SKM-1 (cell line): ENCODE data around the gene METTL8.
"Not testable (repeated sequence)": the region's sequence is repeated elsewhere in the genome, so short reads cannot be mapped to it uniquely, and the experiment has no call there.

Experiments
- DNase-seq: peaks from one replicate; lab custom pipeline; 2025; ENCODE audit not compliant: unreplicated experiment; lab: John Stamatoyannopoulos, UW

Gene METTL8

DNA sequence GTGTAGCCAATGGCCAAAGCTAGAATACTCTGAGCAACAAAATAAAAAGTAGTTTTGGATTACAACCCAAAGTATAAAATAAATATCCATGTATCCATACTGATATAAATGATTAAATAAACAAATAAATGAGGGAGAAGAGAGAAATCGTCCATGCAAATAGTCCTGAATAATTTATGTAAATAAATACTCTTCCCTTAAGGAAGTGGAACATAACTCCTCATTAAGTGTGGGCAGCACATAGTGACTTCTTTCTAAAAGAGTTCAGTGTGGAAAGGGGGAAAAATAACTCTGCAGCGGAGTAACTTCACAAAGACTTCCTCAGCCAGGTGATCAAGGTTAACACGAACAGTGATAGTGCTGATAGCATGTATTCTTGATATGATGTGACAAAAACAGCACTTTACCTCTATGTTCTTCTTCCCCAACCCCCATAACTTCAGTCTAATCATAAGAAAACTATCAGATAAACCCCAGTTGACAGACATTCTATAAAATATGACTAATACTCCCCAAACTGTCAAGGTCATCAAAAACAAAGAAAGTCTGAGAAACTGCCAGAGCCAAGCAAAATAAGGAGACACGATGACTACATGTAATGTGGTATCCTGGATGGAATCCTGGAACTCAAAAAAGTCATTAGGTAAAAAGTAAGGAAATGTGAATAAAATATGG is 30.7 kb downstream of the METTL8 start:
- DNase-seq, result no peak

DNA sequence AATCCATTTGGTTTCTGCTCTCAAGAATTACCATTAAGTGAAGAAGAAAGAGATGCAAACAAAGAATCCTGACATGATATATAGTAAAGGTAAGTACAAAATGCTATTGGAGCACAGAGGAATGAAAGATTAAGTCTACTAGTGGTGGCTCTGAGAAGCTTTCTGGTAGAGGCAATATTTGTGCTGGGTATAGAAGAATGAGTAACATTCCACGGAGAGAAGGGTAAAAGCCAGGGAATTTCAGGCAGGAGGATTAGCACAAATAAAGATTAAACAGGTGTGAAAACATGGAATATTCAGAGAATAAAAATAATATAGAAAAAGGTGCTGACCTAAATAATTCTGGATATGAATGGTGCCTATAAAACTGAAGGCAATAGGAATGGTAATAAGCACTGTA is 31.8 kb downstream of the METTL8 start:
- DNase-seq, result no peak

DNA sequence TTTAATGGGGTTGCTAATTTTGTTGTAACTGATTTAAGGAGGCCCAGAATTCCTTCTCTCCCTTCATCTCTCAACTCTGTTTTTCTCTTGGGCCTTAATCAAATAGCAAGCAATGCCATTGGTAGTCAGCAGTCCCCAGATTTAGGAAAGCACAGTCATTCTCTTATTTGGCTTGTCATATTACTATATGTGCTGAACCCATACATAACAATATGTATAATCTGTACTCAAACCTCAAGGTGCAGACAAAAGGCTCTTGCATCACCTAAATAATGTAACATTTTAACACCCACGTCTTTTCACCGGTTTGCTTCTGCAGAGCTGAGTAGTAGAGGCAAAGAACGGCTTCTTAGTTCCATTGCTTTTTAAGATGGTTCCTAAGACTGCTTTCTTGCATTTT is 33.4 kb downstream of the METTL8 start:
- no peak for DNase-seq

DNA sequence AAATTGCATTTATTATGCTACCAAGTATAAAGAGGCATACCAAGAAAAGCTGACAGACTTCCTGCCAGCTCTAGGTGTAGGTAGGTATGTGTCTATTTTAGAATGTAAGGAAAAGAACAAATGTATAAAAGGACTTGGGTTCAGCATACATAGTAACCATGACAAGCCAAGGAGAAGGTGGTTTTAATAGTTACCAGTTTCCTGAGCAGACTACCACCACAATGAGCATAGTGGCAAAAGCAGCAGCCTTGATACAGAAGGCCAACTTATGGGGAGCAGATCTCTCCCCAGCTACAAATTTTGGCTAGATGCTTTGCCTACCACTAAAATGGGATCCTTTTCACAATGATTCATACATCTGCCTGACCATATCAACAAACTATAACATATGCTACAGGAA is 34.5 kb downstream of the METTL8 start:
- no peak for DNase-seq

DNA sequence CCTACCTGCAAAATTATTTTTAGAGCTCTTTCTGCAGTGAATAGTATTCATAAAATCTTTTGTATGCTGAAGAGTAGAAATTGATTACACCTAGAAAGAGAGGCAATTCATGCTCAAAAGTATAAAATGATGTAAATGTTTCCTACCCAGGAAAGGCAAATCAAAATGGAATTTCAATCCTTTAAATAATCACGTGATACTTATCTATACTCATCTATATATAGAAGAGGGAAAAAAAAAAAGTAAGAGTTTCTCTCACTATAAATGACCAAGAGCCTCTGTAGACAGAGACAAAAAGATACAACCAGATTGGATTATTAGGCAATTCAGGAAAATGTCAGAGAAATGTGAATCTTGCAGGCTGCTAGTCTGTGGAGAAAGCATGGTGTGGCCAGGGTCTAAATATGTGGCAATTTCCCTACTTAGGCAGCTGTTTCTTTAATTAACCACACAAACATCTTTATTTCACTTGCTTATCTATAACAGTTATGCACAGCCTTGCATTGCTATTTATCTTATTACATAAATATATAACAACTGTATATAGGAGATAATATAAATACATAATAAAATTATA is 39.5 kb downstream of the METTL8 start:
- no peak for DNase-seq

DNA sequence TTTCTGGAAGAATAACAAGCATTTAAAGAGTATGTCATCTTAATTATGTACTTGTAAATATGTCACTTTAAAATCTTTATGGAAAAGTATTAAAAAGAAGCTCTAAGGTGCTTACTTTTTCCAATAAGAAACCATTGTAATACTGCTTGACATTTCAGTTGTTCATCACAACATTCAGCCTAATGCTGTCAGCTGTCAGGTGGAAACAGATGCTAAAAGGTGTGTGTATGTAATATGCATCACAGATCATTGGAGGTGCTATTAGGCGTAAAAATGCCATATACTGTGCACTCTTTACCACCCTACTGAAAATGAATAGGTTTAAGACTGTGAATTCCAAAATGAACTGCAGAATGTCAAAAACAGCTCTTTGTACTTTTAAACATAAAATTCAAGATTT is 40.3 kb downstream of the METTL8 start:
- DNase-seq, result no peak

DNA sequence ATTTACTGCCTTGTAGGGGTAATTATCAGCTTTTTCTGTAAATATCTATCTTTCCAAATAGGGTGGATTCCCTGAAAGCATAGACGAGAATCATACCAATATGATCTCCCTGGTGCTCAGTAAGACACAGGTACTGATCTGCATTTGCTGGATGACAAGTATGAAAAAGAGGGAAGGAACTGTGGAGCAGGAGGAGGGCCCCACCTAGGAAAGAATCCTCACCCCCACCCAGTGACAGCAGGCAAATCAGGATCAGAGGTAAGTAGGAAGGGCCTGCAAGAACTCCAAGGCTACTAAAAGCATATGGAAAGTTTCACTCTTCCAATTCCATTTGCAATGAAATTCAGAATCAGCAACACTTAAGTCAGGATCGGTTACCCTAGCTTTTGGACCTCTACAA is 42.3 kb downstream of the METTL8 start:
- no peak for DNase-seq

DNA sequence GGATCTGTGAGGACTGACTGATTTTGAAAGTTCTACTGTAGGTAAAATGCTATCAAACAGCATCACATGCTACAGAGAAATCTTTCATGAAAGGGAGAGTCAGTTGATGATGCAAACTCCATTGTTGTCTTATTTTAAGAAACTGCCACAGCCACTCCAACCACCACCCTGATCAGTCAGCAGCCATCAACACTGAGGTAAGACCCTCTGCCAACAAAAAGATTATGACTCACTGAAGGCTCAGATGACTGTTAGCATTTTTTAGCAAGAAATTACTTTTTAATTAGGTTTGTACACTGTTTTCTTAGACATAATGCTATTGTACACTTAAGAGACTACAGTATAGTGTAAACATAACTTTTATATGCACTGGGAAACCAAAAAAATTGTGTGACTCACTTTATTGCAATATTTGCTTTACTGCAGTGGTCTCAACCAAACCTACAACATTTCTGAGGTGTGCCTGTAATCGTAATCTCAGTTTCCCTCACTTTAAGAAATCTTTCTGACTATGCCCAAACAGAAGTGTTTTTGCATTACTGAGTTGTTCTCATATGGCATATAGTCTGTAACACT is 42.8 kb downstream of the METTL8 start:
- no peak for DNase-seq

DNA sequence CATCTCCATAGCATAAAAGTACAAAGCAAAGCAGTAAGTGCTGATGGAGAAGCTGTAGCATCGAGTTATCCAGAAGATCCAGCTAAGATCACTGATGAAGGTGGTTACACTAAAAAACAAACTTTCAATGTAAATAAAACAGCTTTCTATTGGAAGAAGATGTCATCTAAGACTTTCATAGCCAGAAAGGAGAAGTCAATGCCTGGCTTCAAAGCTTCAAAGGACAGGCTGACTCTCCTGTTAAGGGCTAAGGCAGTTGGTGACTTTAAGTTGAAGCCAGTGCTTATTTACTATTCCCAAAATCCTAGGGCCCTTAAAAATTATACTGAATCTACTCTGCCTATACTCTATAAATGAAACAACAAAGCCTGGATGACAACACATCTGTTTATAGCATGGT is 44.0 kb downstream of the METTL8 start:
- no peak for DNase-seq

DNA sequence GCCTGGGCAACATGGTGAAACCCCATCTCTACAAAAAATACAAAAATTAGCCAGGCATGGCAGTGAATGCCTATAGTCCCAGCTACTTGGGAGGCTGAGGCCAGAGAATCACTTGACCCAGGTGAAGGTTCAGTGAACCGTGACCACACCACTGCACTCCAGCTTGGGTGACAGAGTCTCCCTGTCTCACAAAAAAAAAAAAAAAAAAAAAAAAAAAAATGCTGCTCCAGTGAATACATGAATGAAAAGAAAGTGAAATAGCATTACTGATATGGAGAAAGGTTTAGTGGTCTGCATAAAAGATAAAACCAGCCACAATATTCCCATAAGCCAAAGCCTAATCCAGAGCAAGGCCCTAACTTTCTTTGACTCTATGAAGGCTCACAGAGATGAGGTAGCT is 44.5 kb downstream of the METTL8 start:
- no peak for DNase-seq

DNA sequence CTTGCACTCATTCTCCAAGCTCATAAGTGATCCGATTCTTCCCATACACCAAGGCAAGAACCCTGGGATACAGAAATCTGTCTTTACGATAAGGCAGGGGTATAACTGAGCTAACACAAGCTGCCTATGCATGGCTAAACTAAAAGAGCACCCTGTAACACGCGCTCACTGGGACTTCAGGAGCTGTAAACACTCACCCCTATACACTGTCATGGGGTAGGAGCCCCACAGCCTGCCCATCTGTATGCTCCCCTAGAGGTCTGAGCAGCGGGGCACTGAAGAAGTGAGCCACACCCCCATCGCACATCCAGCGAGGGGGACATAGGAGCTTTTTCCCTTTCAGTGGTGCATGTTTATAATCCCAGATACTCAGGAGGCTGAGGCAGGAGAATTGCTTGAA is 46.7 kb downstream of the METTL8 start:
- DNase-seq, result no peak

DNA sequence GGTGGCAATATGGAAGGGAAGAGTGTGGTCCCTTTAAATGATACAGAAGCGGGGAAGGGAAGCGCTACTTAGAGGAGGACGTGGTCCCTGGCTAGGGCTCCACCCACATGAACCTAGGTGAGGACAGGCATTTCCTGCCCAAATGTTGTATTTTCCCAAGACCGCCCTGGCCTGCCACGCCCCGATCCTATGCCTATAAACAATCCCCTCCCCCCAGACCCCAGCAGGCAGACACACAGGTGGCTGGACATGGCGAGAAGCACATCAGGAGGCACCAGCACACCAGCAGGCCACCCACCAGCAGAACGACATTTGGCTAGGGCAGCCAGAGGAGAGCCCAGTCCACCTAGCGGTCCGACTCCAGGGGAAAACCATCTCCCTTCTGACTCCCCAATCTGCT is 47.2 kb downstream of the METTL8 start:
- DNase-seq, result no peak

DNA sequence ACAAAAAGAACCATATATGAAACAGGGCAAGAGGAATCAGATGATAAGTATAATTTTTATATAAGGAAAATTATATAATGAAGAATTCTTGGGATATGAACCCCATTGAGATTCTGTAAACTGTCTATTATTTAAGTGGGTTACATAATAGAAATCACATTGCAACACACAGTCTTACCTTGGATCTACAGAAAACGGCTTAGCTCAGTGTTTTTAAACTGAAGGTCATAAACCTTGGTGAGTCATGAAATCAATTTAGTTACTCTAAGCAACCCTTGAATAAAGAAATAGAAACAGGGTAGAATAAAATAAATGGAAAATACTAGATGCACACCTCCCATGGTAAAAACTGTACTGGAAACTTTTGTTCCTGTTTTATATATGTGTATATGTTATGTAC is 50.7 kb downstream of the METTL8 start:
- no peak for DNase-seq

DNA sequence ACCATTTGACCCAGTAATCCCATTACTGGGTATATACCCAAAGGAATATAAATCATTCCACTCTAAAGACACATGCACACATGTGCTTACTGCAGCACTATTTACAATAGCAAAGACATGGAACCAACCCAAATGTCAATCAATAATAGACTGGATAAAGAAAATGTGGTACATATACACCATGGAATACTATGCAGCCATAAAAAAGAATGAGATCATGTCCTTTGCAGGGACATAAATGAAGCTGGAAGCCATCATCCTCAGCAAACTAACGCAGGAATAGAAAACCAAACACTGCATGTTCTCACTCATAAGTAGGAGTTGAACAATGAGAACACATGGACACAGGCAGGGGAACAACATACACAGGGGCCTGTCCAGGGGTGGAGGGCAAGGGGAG is 51.6 kb downstream of the METTL8 start:
- not testable (repeated sequence) for DNase-seq

DNA sequence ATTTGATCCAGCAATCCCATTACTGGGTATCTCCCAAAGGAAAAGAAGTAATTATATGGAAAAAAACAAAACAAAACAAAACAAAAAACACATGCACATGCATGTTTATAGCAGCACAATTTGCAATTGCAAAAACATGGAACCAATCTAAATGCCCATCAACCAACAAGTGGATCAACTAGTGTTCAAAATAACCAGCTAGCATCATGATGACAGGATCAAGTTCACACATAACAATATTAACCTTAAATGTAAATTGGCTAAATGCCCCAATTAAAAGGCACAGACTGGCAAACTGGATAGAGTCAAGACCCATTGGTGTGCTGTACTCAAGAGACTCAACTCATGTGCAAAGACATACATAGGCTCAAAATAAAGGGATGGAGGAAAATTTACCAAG is 55.9 kb downstream of the METTL8 start:
- DNase-seq, result not testable (repeated sequence)

DNA sequence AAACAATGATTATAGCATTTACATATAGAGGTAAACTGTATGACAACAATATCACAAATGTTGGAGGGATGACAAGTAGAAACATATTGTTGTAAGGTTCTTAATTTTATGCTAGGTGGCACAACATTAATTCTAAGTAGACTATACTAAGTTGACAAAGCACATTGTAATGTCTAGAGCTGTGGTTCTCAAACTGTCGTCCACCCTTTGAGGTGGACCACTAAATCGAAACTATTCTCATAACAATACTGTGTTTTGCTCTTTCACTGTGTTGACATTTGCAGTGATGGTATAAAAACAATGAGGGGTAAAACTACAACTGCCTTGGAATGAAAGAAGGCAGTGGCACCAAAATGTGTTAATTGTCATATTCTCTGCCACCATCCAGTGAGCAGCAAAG is 66.1 kb downstream of the METTL8 start:
- no peak for DNase-seq

DNA sequence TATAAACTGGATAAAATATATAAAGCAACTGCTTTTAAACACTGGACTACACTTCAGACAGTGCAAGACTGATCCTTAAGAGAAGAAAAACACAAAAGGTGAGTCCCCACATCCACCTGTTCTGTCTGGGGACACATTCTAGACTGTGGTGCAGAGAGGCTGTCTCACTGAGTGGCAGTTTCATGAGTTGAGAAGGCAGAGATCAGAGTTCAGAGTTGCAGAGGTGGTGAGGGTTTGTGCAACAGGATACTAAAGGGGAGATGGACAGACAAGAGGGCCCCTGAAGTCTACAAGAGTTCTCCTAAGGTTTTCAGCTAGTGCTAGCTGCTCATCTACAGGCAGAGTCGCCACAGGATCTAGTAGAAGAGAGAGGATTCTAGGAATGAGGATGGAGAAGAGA is 68.0 kb downstream of the METTL8 start:
- DNase-seq, result no peak

DNA sequence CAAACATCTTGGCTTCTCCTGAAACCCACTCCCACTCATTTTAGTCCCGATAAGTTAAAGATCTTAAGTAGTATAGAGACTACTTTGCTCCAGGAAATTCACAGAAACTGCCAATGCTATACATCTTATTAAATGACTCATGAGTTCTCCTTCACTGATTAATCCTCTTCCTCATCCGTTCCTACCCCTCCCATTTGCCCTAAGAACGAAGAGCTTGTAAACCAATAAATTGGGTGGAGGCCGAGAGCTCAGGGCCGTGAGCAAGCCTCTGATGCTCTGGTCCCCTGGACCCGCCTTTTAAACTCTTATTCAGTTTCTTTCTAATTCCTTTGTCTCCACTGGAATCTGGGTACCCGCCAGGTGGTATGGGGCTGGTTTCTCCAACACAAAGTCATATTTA is 68.6 kb downstream of the METTL8 start:
- no peak for DNase-seq

DNA sequence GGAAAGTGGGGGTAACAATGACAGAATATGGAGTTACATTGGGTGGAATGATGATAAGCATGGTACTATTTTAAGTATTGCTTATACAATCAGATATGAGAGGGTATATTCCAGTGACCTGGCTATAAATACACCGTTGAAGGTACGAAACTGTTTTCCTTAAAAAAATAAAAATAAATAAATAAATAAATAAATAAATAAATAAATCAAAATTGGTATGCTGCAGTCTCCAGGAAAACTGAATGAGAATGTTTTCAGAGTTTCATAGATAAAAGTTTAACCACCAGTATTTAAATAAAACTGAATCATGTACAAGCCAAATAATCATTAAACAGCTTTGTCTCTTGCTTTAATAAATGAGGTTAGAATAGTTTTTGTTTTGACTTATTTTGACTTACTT is 71.4 kb downstream of the METTL8 start:
- no peak for DNase-seq

DNA sequence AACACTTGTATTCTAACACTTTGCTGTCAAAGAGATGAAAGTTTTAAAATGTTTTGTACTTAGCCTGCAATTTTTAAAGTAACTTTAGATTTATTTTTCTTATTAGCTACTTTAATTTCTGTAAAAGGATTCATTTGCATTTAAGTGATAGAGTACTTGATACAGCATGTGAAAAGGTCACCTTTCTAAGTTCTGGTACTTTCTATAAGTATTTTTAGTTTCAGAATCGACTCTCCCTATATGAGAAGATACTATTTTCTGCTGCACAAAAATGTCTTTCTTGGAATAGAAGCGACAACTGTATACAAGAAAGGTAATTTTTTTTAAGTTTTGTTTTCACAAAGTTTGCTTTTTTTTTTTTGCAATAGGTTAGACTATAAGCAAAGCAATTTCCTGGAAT is 72.9 kb downstream of the METTL8 start:
- DNase-seq, result no peak

DNA sequence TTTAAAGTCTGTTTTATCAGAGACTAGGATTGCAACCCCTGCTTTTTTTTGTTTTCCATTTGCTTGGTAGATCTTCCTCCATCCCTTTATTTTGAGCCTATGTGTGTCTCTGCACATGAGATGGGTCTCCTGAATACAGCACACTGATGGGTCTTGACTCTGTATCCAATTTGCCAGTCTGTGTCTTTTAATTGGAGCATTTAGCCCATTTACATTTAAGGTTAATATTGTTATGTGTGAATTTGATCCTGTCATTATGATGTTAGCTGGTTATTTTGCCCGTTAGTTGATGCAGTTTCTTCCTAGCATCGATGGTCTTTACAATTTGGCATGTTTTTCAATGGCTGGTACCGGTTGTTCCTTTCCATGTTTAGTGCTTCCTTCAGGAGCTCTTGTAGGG is 80.0 kb downstream of the METTL8 start:
- not testable (repeated sequence) for DNase-seq

DNA sequence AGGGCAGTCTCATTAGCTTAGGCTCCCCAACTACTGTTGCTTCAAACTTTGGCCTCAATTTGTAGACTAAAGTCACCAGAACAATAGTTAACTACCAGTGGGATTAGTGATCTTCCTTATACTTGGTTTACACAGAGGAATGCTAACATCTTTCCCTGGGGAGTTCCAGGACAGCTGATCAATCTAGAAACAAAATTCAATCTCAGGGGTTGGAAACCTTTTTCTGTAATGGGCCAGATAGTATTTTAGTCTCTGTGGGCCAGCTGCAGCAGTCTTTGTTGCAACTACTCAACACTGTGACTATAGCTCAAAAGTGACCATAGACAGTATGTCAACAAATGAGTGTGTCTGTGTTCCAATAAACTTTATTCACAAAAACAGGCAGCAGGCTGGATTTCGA is 85.7 kb downstream of the METTL8 start:
- DNase-seq, result no peak

DNA sequence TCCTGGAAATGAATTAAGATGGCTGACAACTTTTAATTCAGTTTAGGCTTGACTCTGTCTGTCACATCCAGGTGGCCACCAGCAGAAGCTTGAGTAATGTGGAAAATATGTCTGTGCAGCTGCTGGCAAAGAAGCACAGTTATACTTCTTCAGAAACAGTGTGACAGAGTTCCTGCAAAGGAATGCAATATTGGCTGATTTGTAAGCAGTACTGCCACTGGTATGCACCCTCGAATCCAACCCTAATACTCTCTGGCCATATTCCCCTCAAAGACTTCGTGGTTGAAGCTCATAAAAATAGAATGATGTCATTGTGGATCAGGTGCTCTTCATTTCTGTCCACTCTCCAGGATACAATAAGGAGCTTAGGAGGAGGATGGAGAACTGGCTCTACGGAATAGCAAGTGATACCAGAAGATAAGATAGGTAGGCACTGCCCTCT is 86.2 kb downstream of the METTL8 start:
- no peak for DNase-seq
